CD4-positive, alpha-beta T cell treated with Interleukin-4 for 4 hours (primary cell): Measurements from ENCODE around the gene PAIP2B.

ENCODE experiments used
- DNase-seq: peaks from one replicate; pipeline ENCODE4 v3.0.0-alpha.2; 2020

Gene PAIP2B

GRCh38 chr2:71150082-71150816, 76.7 kb downstream of the PAIP2B start:
- no peak for DNase-seq

- no peak for DNase-seq
Measured at GRCh38 chr2:71148506-71149063, 78.3 kb downstream of the PAIP2B start.

- no peak for DNase-seq
Measured at GRCh38 chr2:71143782-71144181, 83.1 kb downstream of the PAIP2B start.

GRCh38 chr2:71136174-71136573, 90.7 kb downstream of the PAIP2B start:
- no peak for DNase-seq

- no peak for DNase-seq
Measured at GRCh38 chr2:71133603-71134002, 93.3 kb downstream of the PAIP2B start.
